Endodermal cell (in vitro differentiated cells): ENCODE data around the gene PRUNE2. TPM values are rescaled to one million over a fixed set of nuclear protein-coding genes. Genes with fewer than 3 reads are reported as not detected.

Experiments used
- DNase-seq: peaks from one replicate; pipeline ENCODE4 v3.0.0-alpha.2; 2017
- H3K27ac ChIP-seq: 2 replicates; pipeline ENCODE4 v1.5.1; 2013; ENCODE audit warnings: mild to moderate bottlenecking, low read depth, low read length, moderate library complexity
- H3K27me3 ChIP-seq: 2 replicates; pipeline ENCODE4 v1.6.1; 2013; ENCODE audit warnings: mild to moderate bottlenecking, low read length, moderate library complexity; ENCODE audit not compliant: insufficient read depth, control insufficient read depth, poor library complexity, severe bottlenecking
- H3K36me3 ChIP-seq: 2 replicates; pipeline ENCODE4 v1.7.0; 2013; ENCODE audit warnings: mild to moderate bottlenecking, low read length, moderate library complexity; ENCODE audit not compliant: control insufficient read depth, insufficient read depth
- H3K4me1 ChIP-seq: one replicate; pipeline ENCODE4 v1.7.0; 2013; ENCODE audit warnings: low read length; ENCODE audit not compliant: control insufficient read depth, insufficient read depth
- H3K4me3 ChIP-seq: 2 replicates; pipeline ENCODE4 v1.5.1; 2013; ENCODE audit warnings: mild to moderate bottlenecking, low read length, moderate library complexity
- H3K9ac ChIP-seq: 2 replicates; pipeline ENCODE4 v1.6.1; 2013; ENCODE audit warnings: mild to moderate bottlenecking, low read length, moderate library complexity; ENCODE audit not compliant: poor library complexity, severe bottlenecking; ENCODE audit errors: extremely low read depth
- H3K9me3 ChIP-seq: 2 replicates; pipeline ENCODE4 v1.6.1; 2013; ENCODE audit warnings: mild to moderate bottlenecking, low read length, moderate library complexity; ENCODE audit not compliant: control insufficient read depth
- H3K27ac Mint-ChIP-seq: 2 replicates; pipeline ENCODE4 v1.8.0; 2020; ENCODE audit warnings: mixed read lengths
- H3K27me3 Mint-ChIP-seq: 2 replicates; pipeline ENCODE4 v1.8.0; 2021; ENCODE audit warnings: mild to moderate bottlenecking, mixed read lengths; ENCODE audit not compliant: insufficient read depth
- H3K36me3 Mint-ChIP-seq: 2 replicates; pipeline ENCODE4 v1.8.0; 2020; ENCODE audit warnings: low read depth, mixed read lengths
- H3K4me1 Mint-ChIP-seq: 2 replicates; pipeline ENCODE4 v1.8.0; 2020; ENCODE audit warnings: mixed read lengths
- H3K4me3 Mint-ChIP-seq: 2 replicates; pipeline ENCODE4 v1.8.0; 2020; ENCODE audit warnings: mild to moderate bottlenecking, moderate library complexity, mixed read lengths
- H3K9me3 Mint-ChIP-seq: 2 replicates; pipeline ENCODE4 v1.8.0; 2020; ENCODE audit warnings: mild to moderate bottlenecking, mixed read lengths
- WGBS, 2 experiments: methylation state at CpG; one replicate each; pipeline versions ENCODE4 v1.1.5 to v1.1.7; 2013; ENCODE audit warnings: missing lambda C conversion rate in 2 of 2, mixed read lengths in 1 of 2; ENCODE audit not compliant: insufficient coverage in 1 of 2, insufficient read length in 1 of 2; 5-methylcytosine and 5-hydroxymethylcytosine counted together
- total RNA-seq, 2 donors: library from RNA; stranded (reverse); fragmentation: NEBNext Ultra II Directional in 1 of 2; extraction: Animal tissue kit (Norgen Biotek cat#: 25700) in 1 of 2; gene quantifications; 2 replicates in 1 of 2; 3 replicates in 1 of 2; pipeline ENCODE4 v1.2.1, GENCODE V29; 2021
- TF ChIP-seq, protein P1 (sequence below): fragments of 200-600 bp; sonication (generic); conservative IDR thresholded peaks from 2 replicates; pipeline ENCODE4 v1.5.0; 2021; ENCODE audit warnings: antibody characterized with exemption, mild to moderate bottlenecking

Gene PRUNE2
- total RNA-seq, 2 donors from 2014 or later, result 4.1 to 6.8 TPM

DNA sequence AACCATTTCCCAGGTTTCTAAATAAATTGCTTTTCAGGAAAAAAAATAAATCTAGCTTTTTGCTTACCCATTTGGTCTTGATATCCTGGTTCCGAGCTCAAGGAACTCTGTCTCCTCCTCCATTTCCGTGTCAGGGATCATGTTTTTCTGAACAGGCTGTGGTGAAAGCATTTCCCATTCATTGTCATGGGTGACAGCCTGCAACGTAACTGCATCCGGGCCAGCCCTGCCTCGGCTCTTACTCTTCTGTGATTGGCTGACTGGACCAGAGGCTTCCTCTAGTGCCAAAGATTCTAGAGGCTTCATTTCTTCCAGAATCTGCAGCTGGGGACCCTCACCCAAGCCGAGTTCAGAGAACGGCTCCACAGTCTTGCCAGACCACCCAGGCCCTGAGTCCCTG lies 202.6 kb downstream of the PRUNE2 start:
- 69 to 75% methylated on average over 6 to 7 of the region's 7 CpGs for WGBS, 2 experiments
- Mint-ChIP-seq H3K36me3 (no peaks in the 10 kb centered on the region), H3K9me3 (no peaks in the 10 kb centered on the region), H3K27ac (no peak overlapping the region), H3K4me3 (no peak overlapping the region), H3K27me3 (peaks cover 15% of the 10 kb centered on the region), H3K4me1 (peaks cover 23% of the 10 kb centered on the region)
- Histone ChIP-seq H3K4me3 (no peak overlapping the region), H3K36me3 (no peaks in the 10 kb centered on the region), H3K27me3 (no peaks in the 10 kb centered on the region), H3K9me3 (no peaks in the 10 kb centered on the region), H3K4me1 (peaks cover 10% of the 10 kb centered on the region), H3K27ac (no peak overlapping the region), H3K9ac (no peak overlapping the region)
- no peak for DNase-seq
- TF ChIP-seq, protein P1, sequence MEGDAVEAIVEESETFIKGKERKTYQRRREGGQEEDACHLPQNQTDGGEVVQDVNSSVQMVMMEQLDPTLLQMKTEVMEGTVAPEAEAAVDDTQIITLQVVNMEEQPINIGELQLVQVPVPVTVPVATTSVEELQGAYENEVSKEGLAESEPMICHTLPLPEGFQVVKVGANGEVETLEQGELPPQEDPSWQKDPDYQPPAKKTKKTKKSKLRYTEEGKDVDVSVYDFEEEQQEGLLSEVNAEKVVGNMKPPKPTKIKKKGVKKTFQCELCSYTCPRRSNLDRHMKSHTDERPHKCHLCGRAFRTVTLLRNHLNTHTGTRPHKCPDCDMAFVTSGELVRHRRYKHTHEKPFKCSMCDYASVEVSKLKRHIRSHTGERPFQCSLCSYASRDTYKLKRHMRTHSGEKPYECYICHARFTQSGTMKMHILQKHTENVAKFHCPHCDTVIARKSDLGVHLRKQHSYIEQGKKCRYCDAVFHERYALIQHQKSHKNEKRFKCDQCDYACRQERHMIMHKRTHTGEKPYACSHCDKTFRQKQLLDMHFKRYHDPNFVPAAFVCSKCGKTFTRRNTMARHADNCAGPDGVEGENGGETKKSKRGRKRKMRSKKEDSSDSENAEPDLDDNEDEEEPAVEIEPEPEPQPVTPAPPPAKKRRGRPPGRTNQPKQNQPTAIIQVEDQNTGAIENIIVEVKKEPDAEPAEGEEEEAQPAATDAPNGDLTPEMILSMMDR, result no peak

DNA sequence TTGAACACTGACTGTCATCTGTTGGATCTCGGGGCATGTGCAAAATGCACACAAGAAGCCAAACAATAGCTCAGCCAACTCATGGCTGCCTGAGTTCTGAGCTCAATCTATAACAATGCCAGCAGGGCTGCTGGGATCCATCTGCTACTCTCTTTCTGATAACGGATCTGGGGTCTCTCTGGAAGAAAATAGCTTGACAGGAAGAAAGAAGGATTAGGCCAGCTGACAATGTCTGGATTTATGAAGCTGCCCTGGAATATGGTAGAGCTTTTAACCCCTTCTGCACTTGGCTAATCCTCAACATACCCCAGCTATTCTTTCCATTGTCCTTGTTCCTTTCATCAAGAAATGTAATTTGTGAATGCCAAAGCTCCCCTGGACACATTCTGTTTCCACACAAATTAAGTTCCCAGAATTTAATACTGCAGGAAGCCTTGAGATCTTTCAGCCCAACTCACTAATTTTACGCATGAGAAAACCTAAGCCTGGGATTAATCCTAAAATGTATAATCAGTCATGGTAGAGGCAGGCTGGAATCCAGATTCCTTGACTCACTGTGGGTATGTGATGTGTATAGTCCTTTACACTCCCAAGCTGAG lies 204.4 kb downstream of the PRUNE2 start:
- TF ChIP-seq, protein P1, result no peak
- Mint-ChIP-seq H3K4me3 (no peak overlapping the region), H3K36me3 (no peaks in the 10 kb centered on the region), H3K9me3 (no peaks in the 10 kb centered on the region), H3K27ac (no peak overlapping the region), H3K4me1 (peaks cover 19% of the 10 kb centered on the region), H3K27me3 (peaks cover 9% of the 10 kb centered on the region)
- H3K27me3 ChIP-seq, result no peaks in the 10 kb centered on the region
- DNase-seq, result no peak
- no peak overlapping the region for H3K4me3 ChIP-seq
- no peaks in the 10 kb centered on the region for H3K9me3 ChIP-seq
- no peaks in the 10 kb centered on the region for H3K36me3 ChIP-seq
- peaks cover 8% of the 10 kb centered on the region for H3K4me1 ChIP-seq
- no peak overlapping the region for H3K9ac ChIP-seq
- 67 to 78% methylated on average over 2 to 3 of the region's 3 CpGs for WGBS, 2 experiments
- peak overlapping the region; percentile 65 for H3K27ac ChIP-seq

DNA sequence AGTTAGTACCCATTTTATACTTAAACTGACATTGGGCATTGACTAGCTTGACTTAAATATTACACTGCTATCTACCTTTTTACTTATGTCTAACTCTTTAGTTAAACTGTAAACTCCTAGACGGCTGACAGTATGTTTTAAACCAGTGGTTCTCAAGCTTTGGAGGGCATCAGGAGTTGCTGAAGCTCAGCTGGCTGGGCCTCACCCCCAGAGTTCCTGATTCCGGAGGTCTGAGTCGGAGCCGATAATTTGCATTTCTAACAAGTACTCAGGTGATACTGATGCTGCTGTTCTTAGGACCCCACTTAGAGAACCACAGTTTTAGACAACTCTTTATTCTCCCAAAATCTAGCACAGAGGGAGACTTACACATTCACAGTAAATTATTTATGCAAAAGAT lies 205.0 kb downstream of the PRUNE2 start:
- Mint-ChIP-seq H3K27me3 (peaks cover 5% of the 10 kb centered on the region), H3K4me1 (peaks cover 18% of the 10 kb centered on the region), H3K9me3 (no peaks in the 10 kb centered on the region), H3K4me3 (no peak overlapping the region), H3K27ac (no peak overlapping the region), H3K36me3 (no peaks in the 10 kb centered on the region)
- H3K4me3 ChIP-seq, result no peak overlapping the region
- WGBS, 2 experiments, result 72 to 88% methylated on average over 3 to 4 of the region's 4 CpGs
- TF ChIP-seq, protein P1, result no peak
- no peaks in the 10 kb centered on the region for H3K36me3 ChIP-seq
- H3K4me1 ChIP-seq, result peaks cover 6% of the 10 kb centered on the region
- no peaks in the 10 kb centered on the region for H3K9me3 ChIP-seq
- no peak for DNase-seq
- H3K9ac ChIP-seq, result no peak overlapping the region
- H3K27ac ChIP-seq, result peak overlapping the region; percentile 65
- H3K27me3 ChIP-seq, result no peaks in the 10 kb centered on the region
